Eye (tissue), 1 donor: ENCODE data around the gene ALOX5AP.
"Not testable (repeated sequence)": the region's sequence is repeated elsewhere in the genome, so short reads cannot be mapped to it uniquely, and the experiment has no call there.

Source experiments
- DNase-seq: peaks from one replicate; pipeline ENCODE4 v3.0.0-alpha.2; 2015

ALOX5AP gene

DNA sequence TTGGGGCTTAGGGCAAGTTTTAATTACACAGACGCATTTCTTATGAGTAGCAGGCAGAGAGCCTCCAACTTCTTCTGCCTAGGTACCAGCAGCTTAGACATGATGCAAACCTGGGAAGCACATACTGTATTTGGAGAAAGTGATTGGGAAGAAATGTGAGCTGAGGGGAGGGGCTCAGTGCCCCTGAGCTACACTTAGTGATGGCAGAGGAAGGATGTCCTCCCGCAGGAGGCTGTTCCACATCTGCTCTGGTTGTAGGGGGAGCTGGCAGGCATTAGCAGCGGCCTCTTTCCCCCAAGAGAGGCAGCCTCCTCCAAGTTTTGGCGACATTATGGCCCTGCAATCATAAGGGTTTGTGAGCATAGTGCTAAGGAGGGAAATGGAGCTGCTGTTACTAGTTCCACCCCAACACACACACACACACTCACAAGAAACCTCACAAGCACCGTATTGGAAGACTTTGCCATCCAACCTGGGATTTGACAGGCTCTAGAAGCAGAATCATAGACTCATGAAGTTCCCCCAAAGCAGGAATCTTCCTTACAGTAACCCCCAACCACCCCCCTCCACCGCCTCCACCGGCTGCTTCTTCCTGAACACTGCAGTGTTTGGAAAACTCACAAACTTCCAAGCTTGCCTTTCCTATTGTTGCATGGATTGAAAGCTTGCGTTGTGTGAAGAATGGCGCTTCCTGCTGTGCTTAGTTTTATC lies 3.3 kb downstream of the ALOX5AP start:
- DNase-seq: no peak

- no peak for DNase-seq
These were observed 3.8 kb downstream of the ALOX5AP start for GRCh38 chr13:30739237-30739528.

DNA sequence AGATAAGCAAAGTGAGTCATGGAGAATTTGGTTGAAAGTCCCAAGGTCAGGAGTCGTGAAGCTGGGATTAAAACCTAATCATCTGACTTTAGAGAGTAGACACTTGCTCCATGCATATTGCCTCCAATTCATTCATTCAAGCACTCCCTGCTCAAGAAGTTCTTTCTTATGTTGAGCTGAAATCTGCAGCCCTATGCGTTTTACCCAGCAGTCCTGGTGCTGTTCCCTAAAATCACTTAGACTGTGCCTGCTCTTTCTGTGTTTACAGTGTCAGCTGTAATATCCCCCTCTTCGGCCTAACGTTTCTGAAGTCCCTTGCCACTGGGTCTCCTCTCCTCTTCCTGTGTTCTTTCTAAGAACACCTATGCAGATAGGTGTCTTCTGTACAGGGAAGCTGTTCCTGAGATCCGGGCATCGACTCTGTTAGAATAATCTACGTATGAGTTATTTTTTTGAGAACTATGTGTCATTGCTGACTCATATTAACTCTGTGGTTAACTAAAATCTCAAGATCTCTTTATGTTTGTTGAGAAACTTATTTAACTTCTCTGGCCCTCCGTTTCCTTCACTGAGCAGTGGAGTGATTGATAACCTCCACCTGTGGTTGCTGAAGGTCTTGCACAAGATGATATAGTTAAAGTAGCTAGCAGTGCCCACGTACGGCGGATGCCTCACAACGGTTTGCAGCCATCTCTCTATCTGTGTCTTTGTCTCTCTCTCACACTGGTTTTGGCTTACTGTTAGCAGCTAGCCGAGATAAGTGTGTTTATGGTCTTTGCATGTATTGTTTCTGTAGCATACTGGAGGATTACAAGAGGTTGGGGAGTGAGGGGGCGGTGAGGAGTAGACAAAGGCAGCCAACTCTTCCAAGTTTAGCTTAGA lies 4.7 kb downstream of the ALOX5AP start:
- DNase-seq: no peak

- DNase-seq: no peak
These were observed 7.6 kb downstream of the ALOX5AP start for GRCh38 chr13:30742901-30743300.

GRCh38 chr13:30743319-30744055 lies 8.1 kb downstream of the ALOX5AP start:
- DNase-seq: no peak

DNA sequence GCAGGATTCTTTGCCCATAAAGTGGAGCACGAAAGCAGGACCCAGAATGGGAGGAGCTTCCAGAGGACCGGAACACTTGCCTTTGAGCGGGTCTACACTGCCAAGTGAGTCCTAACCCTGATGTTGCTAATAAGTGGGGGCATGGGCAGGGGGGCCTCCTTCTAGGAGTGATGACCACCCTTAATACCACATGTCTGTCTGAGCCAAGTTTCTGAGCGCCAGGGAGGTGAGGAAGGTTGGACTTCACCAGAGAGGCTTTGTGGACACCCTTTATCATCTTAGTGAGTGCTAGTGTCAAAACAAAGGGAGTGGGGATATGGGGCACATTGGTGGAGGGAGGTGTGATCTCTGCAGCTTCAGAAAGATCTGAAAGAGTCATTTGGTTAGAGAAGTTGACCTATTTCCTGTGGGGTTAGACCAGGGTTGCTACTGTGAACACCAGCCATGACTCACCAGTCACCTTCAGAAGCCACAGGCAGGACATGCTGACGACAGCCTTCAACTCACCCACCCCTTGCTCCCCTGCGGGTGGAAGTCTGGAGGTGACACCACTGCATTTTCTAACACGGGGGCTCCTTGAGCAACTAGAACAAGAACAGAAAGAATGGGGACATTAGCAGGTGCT lies 8.8 kb downstream of the ALOX5AP start:
- no peak for DNase-seq

GRCh38 chr13:30744681-30745077 lies 9.3 kb downstream of the ALOX5AP start:
- DNase-seq: no peak

DNA sequence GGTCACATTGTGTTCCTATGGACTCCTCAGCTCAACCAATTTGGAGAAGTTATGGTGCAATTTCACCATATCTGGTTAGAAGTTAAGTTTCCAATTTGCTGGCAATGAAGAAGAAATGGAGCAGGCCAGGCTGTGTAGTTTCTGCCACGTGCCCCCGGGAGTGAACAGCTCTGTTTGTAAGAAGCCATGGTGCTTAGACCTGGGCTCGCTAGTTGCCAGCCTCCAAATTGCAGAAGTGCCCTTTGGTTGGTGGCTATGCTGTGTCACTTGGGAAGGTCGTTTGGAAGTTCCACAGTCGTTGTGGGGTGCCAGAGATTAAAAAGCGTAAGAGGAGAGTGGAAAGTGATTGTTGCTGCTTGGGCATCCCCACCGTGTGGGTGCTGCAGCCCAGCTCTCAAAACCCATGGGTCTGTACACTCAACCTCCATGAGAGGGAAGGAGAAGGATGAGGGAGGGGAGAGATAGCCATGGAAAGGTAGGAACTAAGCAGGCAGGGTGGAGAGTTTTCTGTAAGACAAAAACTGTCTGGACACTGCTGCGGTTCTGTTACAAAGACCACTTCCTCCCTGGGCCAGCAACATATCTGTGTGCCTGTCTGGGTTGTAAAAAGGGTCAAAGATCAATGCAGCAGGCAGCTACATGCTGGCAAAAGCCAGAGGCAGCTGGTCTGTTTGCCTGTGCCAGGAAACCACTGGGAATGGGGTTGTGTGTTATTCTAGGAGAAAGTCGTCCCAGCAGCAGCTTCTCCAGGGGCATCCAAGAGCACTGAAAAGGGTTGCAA lies 10.8 kb downstream of the ALOX5AP start:
- DNase-seq: no peak

GRCh38 chr13:30746791-30747190 lies 11.4 kb downstream of the ALOX5AP start:
- DNase-seq: no peak

- DNase-seq: not testable (repeated sequence)
These were observed 12.5 kb downstream of the ALOX5AP start for GRCh38 chr13:30747845-30748244.

DNA sequence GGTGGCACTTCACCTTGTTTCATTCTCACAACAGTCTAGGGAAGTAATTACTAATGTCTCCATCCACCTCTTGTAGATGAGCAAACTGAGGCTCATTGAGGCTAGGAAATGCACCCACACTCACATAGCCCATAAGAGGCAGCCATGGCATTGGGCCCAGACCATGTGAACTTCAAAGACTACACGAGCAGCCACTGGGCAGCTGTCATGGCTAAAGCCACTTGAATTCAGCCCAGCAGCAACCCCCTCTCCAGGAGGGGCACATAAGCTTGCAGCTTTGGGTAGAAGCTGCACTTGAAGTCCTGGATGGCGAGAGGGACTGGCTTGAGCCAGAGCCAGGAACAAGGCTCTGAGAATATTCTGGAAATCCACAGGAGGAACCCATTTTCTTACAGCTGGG lies 13.4 kb downstream of the ALOX5AP start:
- DNase-seq: no peak

DNA sequence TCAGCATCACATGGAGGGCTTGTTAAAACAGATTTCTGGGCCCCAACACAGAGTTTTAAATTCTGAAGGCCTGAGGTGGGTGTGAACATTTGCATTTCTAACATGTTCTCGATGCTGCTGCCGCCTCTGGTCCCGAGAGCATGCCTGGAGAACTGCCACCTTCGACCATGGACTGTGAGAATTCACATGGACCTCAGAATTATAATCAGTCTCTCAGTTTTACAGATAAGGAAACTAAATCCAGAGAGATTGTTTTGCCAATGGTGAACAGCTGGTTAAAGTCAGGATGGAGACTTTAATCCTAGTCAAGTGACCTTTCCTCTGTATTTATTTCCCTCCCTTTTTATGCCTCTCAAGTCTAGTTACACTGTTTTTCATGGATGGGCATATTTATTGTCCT lies 14.7 kb downstream of the ALOX5AP start:
- no peak for DNase-seq

GRCh38 chr13:30751183-30751933 lies 16.0 kb downstream of the ALOX5AP start:
- no peak for DNase-seq

- DNase-seq: peak; percentile 72
These were observed 17.0 kb downstream of the ALOX5AP start for GRCh38 chr13:30752201-30752797.

DNA sequence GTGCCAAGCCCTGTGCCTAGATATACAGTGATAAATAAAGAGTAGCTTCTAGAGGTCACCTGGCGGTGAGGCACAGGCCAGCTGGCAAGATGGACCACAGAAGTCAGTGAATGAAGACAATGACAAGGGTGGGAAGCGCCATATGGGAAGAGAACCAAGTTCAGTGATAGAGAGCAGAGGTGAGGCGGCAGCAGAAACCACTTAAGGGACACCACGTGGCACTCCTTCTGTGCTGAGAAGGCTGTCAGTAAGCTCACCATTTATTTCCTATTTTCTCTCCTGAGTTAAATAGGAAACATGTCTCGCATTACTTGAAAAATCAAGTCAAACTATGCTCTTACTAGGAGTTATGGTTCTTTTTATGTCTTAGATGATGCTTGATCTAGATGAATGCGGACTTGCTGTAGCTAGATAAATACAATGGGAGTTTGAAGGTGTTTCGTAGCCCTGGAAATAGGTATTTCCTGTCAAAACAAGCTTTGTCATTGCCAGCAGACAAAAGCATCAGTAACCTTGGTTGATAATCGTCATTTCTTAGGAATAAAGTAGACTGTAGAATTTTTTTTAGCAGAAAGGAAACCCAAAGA lies 17.8 kb downstream of the ALOX5AP start:
- DNase-seq: peak; percentile 55

DNA sequence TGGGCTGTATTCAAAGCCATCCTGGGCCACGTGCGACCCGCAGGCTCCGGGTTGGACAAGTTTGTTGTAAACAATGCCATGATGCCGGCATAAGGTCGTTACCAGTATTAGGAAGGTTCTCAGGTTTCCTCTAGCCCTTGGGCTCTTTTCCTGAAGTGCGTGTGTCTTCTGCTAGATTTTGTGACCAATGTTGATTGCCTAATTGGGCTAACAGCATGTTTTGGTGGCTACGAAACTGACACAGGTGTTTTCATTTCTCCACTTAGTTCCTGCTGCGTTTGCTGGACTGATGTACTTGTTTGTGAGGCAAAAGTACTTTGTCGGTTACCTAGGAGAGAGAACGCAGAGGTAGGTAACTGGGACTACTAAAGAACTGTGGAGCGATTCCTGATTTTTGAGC lies 20.3 kb downstream of the ALOX5AP start:
- no peak for DNase-seq

DNA sequence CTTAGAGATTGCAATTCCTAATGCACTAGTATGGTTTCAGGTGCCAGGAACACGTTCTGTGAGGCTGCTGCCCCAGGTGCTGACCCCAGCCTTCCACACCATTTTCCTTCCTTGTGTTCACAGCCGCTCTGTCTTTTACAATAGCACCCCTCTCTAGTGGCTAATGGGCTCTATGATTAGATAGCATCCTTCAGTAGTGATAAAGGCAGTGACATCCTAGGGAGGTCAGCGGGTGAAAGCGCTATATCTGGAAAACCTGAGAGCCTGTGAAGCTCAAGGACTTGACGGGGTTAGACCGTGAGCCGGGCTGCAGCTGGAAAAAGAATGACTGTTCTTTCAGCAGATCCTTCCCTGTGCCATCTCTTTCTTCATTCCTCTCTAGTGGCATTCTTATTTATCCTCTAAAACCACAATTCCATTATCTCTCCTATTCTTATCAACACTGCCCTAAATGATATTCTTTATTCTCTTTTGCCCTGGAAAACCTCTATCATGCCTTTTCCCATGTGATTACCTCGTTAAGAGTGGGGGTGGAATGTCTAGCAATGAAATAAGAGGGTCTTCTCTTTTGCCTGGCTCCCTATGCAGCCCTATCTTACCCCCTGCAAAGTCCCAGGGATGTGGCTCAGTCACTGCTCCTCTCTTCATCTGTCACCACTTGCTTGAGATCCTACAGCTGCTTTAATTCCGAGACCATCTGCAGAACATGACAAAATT lies 21.8 kb downstream of the ALOX5AP start:
- peak; percentile 46 for DNase-seq

GRCh38 chr13:30759748-30760147 lies 24.4 kb downstream of the ALOX5AP start:
- no peak for DNase-seq

DNA sequence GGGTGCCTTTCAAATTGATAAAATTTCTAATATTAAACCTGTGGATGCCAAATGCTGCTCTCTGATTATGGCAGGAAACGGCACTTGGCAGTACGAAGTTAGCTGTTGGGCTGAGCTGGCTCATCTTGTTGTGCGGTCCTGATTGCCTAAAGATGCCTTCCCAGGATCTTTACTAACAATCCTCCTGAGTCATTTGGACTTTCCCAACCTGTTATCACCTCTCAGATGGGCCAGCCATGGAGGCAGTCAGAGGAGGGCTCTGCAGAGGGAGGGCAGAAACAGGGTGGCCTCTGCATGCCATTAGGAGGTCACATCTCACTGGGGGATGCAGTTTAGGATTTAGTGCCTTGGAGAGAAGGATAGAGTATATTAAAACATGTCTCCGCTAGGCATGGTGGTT lies 27.3 kb downstream of the ALOX5AP start:
- no peak for DNase-seq

DNA sequence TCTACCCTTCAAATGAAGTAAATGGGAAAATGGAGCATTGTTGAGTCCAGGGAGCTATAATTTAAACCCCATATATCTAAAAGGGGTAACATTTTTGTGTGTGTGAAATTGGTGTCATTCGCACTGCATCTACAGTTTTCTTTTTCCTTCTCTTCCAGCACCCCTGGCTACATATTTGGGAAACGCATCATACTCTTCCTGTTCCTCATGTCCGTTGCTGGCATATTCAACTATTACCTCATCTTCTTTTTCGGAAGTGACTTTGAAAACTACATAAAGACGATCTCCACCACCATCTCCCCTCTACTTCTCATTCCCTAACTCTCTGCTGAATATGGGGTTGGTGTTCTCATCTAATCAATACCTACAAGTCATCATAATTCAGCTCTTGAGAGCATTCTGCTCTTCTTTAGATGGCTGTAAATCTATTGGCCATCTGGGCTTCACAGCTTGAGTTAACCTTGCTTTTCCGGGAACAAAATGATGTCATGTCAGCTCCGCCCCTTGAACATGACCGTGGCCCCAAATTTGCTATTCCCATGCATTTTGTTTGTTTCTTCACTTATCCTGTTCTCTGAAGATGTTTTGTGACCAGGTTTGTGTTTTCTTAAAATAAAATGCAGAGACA lies 28.6 kb downstream of the ALOX5AP start:
- no peak for DNase-seq
